ENCODE data around the gene TMTC1. TPM values are rescaled to one million over a fixed set of nuclear protein-coding genes. Genes with fewer than 3 reads are reported as not detected.
A peak's percentile ranks its signal among the peaks of the same experiment; 100 is the strongest.

Gene TMTC1
- total and polyA plus RNA-seq, 2 donors (not counting 1 experiment from before 2014, with no cell fraction given) = 62.2 to 222 TPM

DNA sequence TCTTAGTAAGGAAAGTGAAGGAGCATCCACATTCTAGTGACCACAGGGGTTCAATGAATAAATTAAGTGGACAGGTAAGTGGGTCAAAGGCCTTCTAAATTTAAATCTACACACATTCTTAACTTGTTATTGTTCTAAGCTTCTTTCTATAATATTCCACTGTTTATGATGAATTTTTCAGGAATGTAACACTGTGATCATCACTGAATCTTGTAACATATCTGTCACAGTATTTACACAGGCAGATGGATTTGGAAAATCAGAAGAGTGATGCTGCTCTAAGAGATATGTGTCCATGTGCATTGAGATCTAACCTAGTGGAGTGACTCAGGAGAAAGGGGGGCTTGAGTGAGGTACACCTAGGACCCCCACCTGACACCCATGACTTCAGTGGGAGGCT is 170.8 kb downstream of the TMTC1 start:
- no peaks in the 10 kb centered on the region for H3K79me2 ChIP-seq (ENCODE audit: control insufficient read depth, insufficient read depth, low read length)
- H3K27me3 ChIP-seq (ENCODE audit: control insufficient read depth, insufficient read depth, low read length) = no peaks in the 10 kb centered on the region
- TF ChIP-seq EZH2 (IDR thresholded peaks at IDR 0.05; ENCODE audit: low read length, missing control alignments) = no peak
- H3K4me2 ChIP-seq (ENCODE audit: extremely low read depth, insufficient read depth, low read length) = no peak overlapping the region
- no peak for DNase-seq (ENCODE audit: low read depth in 2 of 2)
- H4K20me1 ChIP-seq (ENCODE audit: control insufficient read depth, extremely low read depth, insufficient read depth, low read length) = no peaks in the 10 kb centered on the region
- H3K4me1 ChIP-seq (ENCODE audit: control insufficient read depth, extremely low read depth, insufficient read depth, low read length) = no peaks in the 10 kb centered on the region
- H3K9me3 ChIP-seq (ENCODE audit: control insufficient read depth, insufficient read depth, low read depth, low read length) = no peaks in the 10 kb centered on the region
- H3K27ac ChIP-seq (ENCODE audit: insufficient read depth, low read length) = no peak overlapping the region
- no peak overlapping the region for H3K9ac ChIP-seq (ENCODE audit: insufficient read depth, low read length)
- H2AFZ ChIP-seq (ENCODE audit: low read length) = no peak overlapping the region
- H3K4me3 ChIP-seq (replicated peaks in 1 of 4; ENCODE audit: control extremely low read depth in 1 of 4, insufficient read depth in 1 of 4, low read depth in 3 of 4, low read length in 4 of 4) = no peak overlapping the region
- H3K36me3 ChIP-seq (ENCODE audit: control insufficient read depth, insufficient read depth, low read length) = no peaks in the 10 kb centered on the region

DNA sequence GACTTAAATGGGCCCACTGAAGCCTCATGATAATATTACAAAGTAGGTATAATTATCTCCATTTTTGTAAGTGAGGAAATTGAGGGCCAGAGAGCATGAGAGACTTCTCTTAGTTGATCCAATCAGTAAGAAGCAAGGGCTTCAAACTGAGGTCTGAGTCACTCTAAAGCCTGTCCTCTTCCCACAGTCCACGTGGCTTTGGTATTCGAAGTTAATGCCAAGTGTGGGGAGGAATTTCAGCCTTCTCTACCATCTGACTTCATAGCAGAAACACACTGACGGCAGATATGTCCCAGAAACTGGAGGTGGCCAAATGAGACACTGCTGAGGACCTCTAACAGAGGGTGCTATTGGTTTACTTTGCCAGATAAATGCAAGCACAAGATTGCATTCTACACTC is 171.8 kb downstream of the TMTC1 start:
- no peak overlapping the region for H3K27ac ChIP-seq (ENCODE audit: insufficient read depth, low read length)
- no peaks in the 10 kb centered on the region for H3K36me3 ChIP-seq (ENCODE audit: control insufficient read depth, insufficient read depth, low read length)
- TF ChIP-seq, protein P1, sequence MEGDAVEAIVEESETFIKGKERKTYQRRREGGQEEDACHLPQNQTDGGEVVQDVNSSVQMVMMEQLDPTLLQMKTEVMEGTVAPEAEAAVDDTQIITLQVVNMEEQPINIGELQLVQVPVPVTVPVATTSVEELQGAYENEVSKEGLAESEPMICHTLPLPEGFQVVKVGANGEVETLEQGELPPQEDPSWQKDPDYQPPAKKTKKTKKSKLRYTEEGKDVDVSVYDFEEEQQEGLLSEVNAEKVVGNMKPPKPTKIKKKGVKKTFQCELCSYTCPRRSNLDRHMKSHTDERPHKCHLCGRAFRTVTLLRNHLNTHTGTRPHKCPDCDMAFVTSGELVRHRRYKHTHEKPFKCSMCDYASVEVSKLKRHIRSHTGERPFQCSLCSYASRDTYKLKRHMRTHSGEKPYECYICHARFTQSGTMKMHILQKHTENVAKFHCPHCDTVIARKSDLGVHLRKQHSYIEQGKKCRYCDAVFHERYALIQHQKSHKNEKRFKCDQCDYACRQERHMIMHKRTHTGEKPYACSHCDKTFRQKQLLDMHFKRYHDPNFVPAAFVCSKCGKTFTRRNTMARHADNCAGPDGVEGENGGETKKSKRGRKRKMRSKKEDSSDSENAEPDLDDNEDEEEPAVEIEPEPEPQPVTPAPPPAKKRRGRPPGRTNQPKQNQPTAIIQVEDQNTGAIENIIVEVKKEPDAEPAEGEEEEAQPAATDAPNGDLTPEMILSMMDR (conservative IDR thresholded peaks at IDR 0.05 in 1 of 2, IDR thresholded peaks at IDR 0.05 in 1 of 2; ENCODE audit: low read depth in 1 of 2, low read length in 2 of 2) = no peak
- TF ChIP-seq EZH2 (IDR thresholded peaks at IDR 0.05; ENCODE audit: low read length, missing control alignments) = no peak
- DNase-seq (ENCODE audit: low read depth in 2 of 2) = peak; percentile 82 to 89
- H4K20me1 ChIP-seq (ENCODE audit: control insufficient read depth, extremely low read depth, insufficient read depth, low read length) = no peaks in the 10 kb centered on the region
- no peaks in the 10 kb centered on the region for H3K79me2 ChIP-seq (ENCODE audit: control insufficient read depth, insufficient read depth, low read length)
- no peaks in the 10 kb centered on the region for H3K9me3 ChIP-seq (ENCODE audit: control insufficient read depth, insufficient read depth, low read depth, low read length)
- H3K4me3 ChIP-seq (replicated peaks in 1 of 4; ENCODE audit: control extremely low read depth in 1 of 4, insufficient read depth in 1 of 4, low read depth in 3 of 4, low read length in 4 of 4) = no peak overlapping the region
- H3K9ac ChIP-seq (ENCODE audit: insufficient read depth, low read length) = no peak overlapping the region
- no peak overlapping the region for H2AFZ ChIP-seq (ENCODE audit: low read length)
- H3K4me1 ChIP-seq (ENCODE audit: control insufficient read depth, extremely low read depth, insufficient read depth, low read length) = no peaks in the 10 kb centered on the region
- no peaks in the 10 kb centered on the region for H3K27me3 ChIP-seq (ENCODE audit: control insufficient read depth, insufficient read depth, low read length)
- H3K4me2 ChIP-seq (ENCODE audit: extremely low read depth, insufficient read depth, low read length) = no peak overlapping the region

DNA sequence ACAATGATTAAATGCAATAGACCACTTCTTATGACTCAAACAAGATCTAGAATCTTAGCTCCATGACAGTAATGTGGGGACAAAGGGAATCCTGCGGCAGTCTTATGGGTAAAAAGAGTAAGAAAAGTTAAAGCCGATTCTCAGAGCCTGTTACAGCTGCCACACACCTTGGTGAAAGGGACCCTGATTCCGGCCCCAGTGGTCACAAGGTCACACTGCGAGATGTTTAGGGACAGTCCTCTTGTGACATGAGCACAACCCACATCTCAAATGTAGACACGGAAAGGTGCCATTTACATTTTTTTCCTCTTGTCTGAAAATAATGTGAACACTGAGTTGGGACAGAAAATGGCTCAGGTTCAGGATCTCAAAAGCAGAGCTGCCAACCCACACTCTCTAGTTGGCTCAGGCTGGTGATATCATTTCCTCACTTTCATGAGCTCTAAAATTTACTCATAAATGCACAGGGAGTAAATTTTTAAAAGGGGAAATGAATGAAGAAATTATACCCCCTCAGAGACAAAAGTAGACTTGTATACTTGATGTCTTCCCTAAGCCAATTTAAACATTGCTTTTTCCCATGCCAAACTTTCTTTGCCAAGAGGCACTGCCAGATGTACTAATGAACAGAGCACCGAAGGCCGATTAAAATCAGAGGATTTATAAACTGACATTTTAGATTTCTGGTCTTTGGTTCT is 173.1 kb downstream of the TMTC1 start:
- H3K4me3 ChIP-seq (replicated peaks in 1 of 4; ENCODE audit: control extremely low read depth in 1 of 4, insufficient read depth in 1 of 4, low read depth in 3 of 4, low read length in 4 of 4) = no peak overlapping the region
- no peaks in the 10 kb centered on the region for H4K20me1 ChIP-seq (ENCODE audit: control insufficient read depth, extremely low read depth, insufficient read depth, low read length)
- H3K79me2 ChIP-seq (ENCODE audit: control insufficient read depth, insufficient read depth, low read length) = no peaks in the 10 kb centered on the region
- H3K36me3 ChIP-seq (ENCODE audit: control insufficient read depth, insufficient read depth, low read length) = no peaks in the 10 kb centered on the region
- H3K27ac ChIP-seq (ENCODE audit: insufficient read depth, low read length) = no peak overlapping the region
- TF ChIP-seq EZH2 (IDR thresholded peaks at IDR 0.05; ENCODE audit: low read length, missing control alignments) = no peak
- TF ChIP-seq, protein P1 (conservative IDR thresholded peaks at IDR 0.05 in 1 of 2, IDR thresholded peaks at IDR 0.05 in 1 of 2; ENCODE audit: low read depth in 1 of 2, low read length in 2 of 2) = no peak
- H3K4me1 ChIP-seq (ENCODE audit: control insufficient read depth, extremely low read depth, insufficient read depth, low read length) = no peaks in the 10 kb centered on the region
- H3K27me3 ChIP-seq (ENCODE audit: control insufficient read depth, insufficient read depth, low read length) = no peaks in the 10 kb centered on the region
- no peak overlapping the region for H3K9ac ChIP-seq (ENCODE audit: insufficient read depth, low read length)
- no peak overlapping the region for H3K4me2 ChIP-seq (ENCODE audit: extremely low read depth, insufficient read depth, low read length)
- DNase-seq (ENCODE audit: low read depth in 2 of 2) = peak; percentile 20 to 35
- H3K9me3 ChIP-seq (ENCODE audit: control insufficient read depth, insufficient read depth, low read depth, low read length) = no peaks in the 10 kb centered on the region
- H2AFZ ChIP-seq (ENCODE audit: low read length) = no peak overlapping the region
